CD14-positive monocyte (primary cell): ENCODE measurements around the gene OXSR1. TPM values are rescaled to one million over a fixed set of nuclear protein-coding genes. Genes with fewer than 3 reads are reported as not detected.

Experiments used
- DNase-seq, 3 donors: peaks; one replicate each; pipeline ENCODE4 v3.0.0-alpha.2; 2011 to 2022
- H2AFZ ChIP-seq: 2 replicates; pipeline ENCODE4 v1.6.0; 2012; ENCODE audit warnings: mild to moderate bottlenecking, low read depth, low read length, inconsistent platforms; ENCODE audit not compliant: insufficient read depth, poor library complexity, severe bottlenecking
- H3K27ac ChIP-seq, 2 donors: 1 replicate in 1 of 2; 2 replicates in 1 of 2; pipeline ENCODE4 v1.5.1; 2012 to 2013; ENCODE audit warnings: low read length in 2 of 2, control low read depth in 1 of 2, inconsistent platforms in 1 of 2, low read depth in 1 of 2, mild to moderate bottlenecking in 1 of 2
- H3K27me3 ChIP-seq, 2 donors: one replicate each; pipeline versions ENCODE4 v1.6.0 to v1.6.1; 2011 to 2013; ENCODE audit warnings: low read length in 2 of 2; ENCODE audit not compliant: control insufficient read depth in 2 of 2, insufficient read depth in 2 of 2
- H3K36me3 ChIP-seq, 2 donors: replicated peaks in 1 of 2; 1 replicate in 1 of 2; 2 replicates in 1 of 2; pipeline versions ENCODE4 v1.5.1 to v1.6.1; 2012 to 2013; ENCODE audit warnings: low read length in 2 of 2, control low read depth in 1 of 2, inconsistent platforms in 1 of 2, mild to moderate bottlenecking in 1 of 2; ENCODE audit not compliant: insufficient read depth in 2 of 2, control insufficient read depth in 1 of 2
- H3K4me1 ChIP-seq, 2 donors: 1 replicate in 1 of 2; 2 replicates in 1 of 2; pipeline versions ENCODE4 v1.5.1 to v1.6.1; 2012 to 2013; ENCODE audit warnings: low read length in 2 of 2, control low read depth in 1 of 2, inconsistent platforms in 1 of 2, mild to moderate bottlenecking in 1 of 2, moderate library complexity in 1 of 2; ENCODE audit not compliant: insufficient read depth in 2 of 2, control insufficient read depth in 1 of 2
- H3K4me2 ChIP-seq: replicated peaks from 2 replicates; pipeline ENCODE3; 2012; ENCODE audit warnings: low read length, moderate library complexity, mild to moderate bottlenecking; ENCODE audit not compliant: poor library complexity, severe bottlenecking; ENCODE audit errors: extremely low read depth
- H3K4me3 ChIP-seq, 3 experiments: fragments of 200-600 bp in 1 of 3; sonication (generic) in 1 of 3; replicated peaks in 1 of 3; 1 replicate in 2 of 3; 2 replicates in 1 of 3; pipeline ENCODE4 v1.5.1; 2011 to 2013; ENCODE audit warnings: low read length in 3 of 3, mild to moderate bottlenecking in 3 of 3, control low read depth in 2 of 3, low read depth in 2 of 3, inconsistent platforms in 1 of 3, moderate library complexity in 1 of 3
- H3K79me2 ChIP-seq: 2 replicates; pipeline ENCODE4 v1.6.0; 2012; ENCODE audit warnings: mild to moderate bottlenecking, control low read depth, inconsistent platforms, low read length, moderate library complexity; ENCODE audit not compliant: insufficient read depth
- H3K9ac ChIP-seq: 2 replicates; pipeline ENCODE4 v1.6.0; 2017; ENCODE audit warnings: low read length, mild to moderate bottlenecking; ENCODE audit not compliant: insufficient read depth, poor library complexity, severe bottlenecking
- H3K9me3 ChIP-seq, 2 donors: replicated peaks in 1 of 2; 1 replicate in 1 of 2; 2 replicates in 1 of 2; pipeline versions ENCODE4 v1.5.1 to v1.6.1; 2012 to 2013; ENCODE audit warnings: low read length in 2 of 2, control low read depth in 1 of 2; ENCODE audit not compliant: control insufficient read depth in 1 of 2, insufficient read depth in 1 of 2
- H4K20me1 ChIP-seq: 2 replicates; pipeline ENCODE4 v1.6.0; 2012; ENCODE audit warnings: mild to moderate bottlenecking, low read length, control low read depth, moderate library complexity; ENCODE audit not compliant: insufficient read depth
- H3K27ac Mint-ChIP-seq, 7 donors: one replicate each; pipeline ENCODE4 v1.8.0; 2020; ENCODE audit warnings: mild to moderate bottlenecking in 7 of 7, mixed read lengths in 7 of 7, moderate library complexity in 6 of 7, inconsistent platforms in 2 of 7
- H3K27me3 Mint-ChIP-seq, 3 donors: one replicate each; pipeline ENCODE4 v1.8.0; 2021 to 2022; ENCODE audit warnings: low read depth in 3 of 3, mild to moderate bottlenecking in 3 of 3, mixed read lengths in 3 of 3, moderate library complexity in 3 of 3, inconsistent platforms in 1 of 3
- H3K36me3 Mint-ChIP-seq, 2 donors: one replicate each; pipeline ENCODE4 v1.8.0; 2020; ENCODE audit warnings: mixed read lengths in 2 of 2, inconsistent platforms in 1 of 2, mild to moderate bottlenecking in 1 of 2
- H3K4me1 Mint-ChIP-seq: one replicate; pipeline ENCODE4 v1.8.0; 2020; ENCODE audit warnings: mild to moderate bottlenecking, mixed read lengths
- H3K4me3 Mint-ChIP-seq, 2 donors: one replicate each; pipeline ENCODE4 v1.8.0; 2020; ENCODE audit warnings: mild to moderate bottlenecking in 2 of 2, mixed read lengths in 2 of 2, moderate library complexity in 1 of 2
- H3K9me3 Mint-ChIP-seq, 7 donors: one replicate each; pipeline ENCODE4 v1.8.0; 2020 to 2022; ENCODE audit warnings: mixed read lengths in 7 of 7, mild to moderate bottlenecking in 6 of 7, moderate library complexity in 6 of 7, inconsistent platforms in 2 of 7
- CTCF ChIP-seq: fragments of 200-600 bp; IDR thresholded peaks from one replicate; pipeline ENCODE4 v1.8.0; 2022; ENCODE audit warnings: antibody characterized with exemption, mild to moderate bottlenecking
- WGBS: methylation state at CpG from one replicate; pipeline ENCODE4 v1.1.5; 2013; ENCODE audit warnings: missing lambda C conversion rate; ENCODE audit not compliant: insufficient coverage; 5-methylcytosine and 5-hydroxymethylcytosine counted together
- intact Hi-C, 2 donors: fragments of 100-400 bp; cut with micrococcal nuclease; formaldehyde crosslinking; loops; one replicate each; pipeline versions ENCODE4 v1.15.0 to v1.15.1; 2023
- polyA plus RNA-seq, 3 donors: library from polyadenylated mRNA; depleted of rRNA in 1 of 3; unstranded in 2 of 3; stranded (reverse) in 1 of 3; fragments of 300-500 nt in 2 of 3; fragments of >200 nt in 1 of 3; fragmentation: Illumina TruSeq in 2 of 3; gene quantifications; 1 replicate in 2 of 3; 2 replicates in 1 of 3; pipeline ENCODE4 v1.2.3, GENCODE V29; 2012 to 2021

Gene OXSR1
- polyA plus RNA-seq, 3 donors: 9.4 to 20.3 (median 12.3) TPM

- Mint-ChIP-seq H3K36me3 (peaks cover 69 to 89% of the 10 kb centered on the region in 2 donors), H3K4me1 (no peaks in the 10 kb centered on the region), H3K4me3 (no peak overlapping the region), H3K9me3 (no peaks in the 10 kb centered on the region), H3K27ac (peak overlapping the region in 1 of 7 donors; percentile 37), H3K27me3 (no peaks in the 10 kb centered on the region)
- Histone ChIP-seq H3K27ac (no peak overlapping the region), H3K4me3 (no peak overlapping the region), H3K9ac (no peak overlapping the region), H2AFZ (no peak overlapping the region), H3K27me3 (no peaks in the 10 kb centered on the region), H4K20me1 (peaks cover 42% of the 10 kb centered on the region), H3K9me3 (no peaks in the 10 kb centered on the region), H3K4me2 (no peak overlapping the region), H3K79me2 (no peaks in the 10 kb centered on the region), H3K4me1 (no peaks in the 10 kb centered on the region), H3K36me3 (peaks cover 41 to 82% of the 10 kb centered on the region in 2 donors)
- DNase-seq: no peak
- no CpG with 5 or more reads among the region's 1 CpG for WGBS
- TF ChIP-seq CTCF: no peak
- intact Hi-C loops: loop anchor here in 1 of 2 donors (10.0 kb wide), 1 partner anchor 86 kb away; the partner anchor contains the start of genes ACAA1 and MYD88
Observed at GRCh38 chr3:38221005-38221404, 55.7 kb downstream of the OXSR1 start.

- H3K9me3 ChIP-seq: no peaks in the 10 kb centered on the region
- H2AFZ ChIP-seq: no peak overlapping the region
- 65% methylated on average over 4 of the region's 7 CpGs for WGBS
- TF ChIP-seq CTCF: no peak
- no peak overlapping the region for H3K4me3 Mint-ChIP-seq
- peaks cover 37% of the 10 kb centered on the region for H4K20me1 ChIP-seq
- no peaks in the 10 kb centered on the region for H3K27me3 Mint-ChIP-seq
- H3K36me3 Mint-ChIP-seq: peaks cover 65 to 87% of the 10 kb centered on the region in 2 donors
- H3K79me2 ChIP-seq: no peaks in the 10 kb centered on the region
- H3K36me3 ChIP-seq: peaks cover 35 to 82% of the 10 kb centered on the region in 2 donors
- no peak for DNase-seq
- H3K27ac Mint-ChIP-seq: no peak overlapping the region
- H3K27me3 ChIP-seq: no peaks in the 10 kb centered on the region
- no peak overlapping the region for H3K27ac ChIP-seq
- no peaks in the 10 kb centered on the region for H3K4me1 Mint-ChIP-seq
- no peak overlapping the region for H3K4me2 ChIP-seq
- H3K4me3 ChIP-seq: no peak overlapping the region
- peaks cover 0 to under 1% of the 10 kb centered on the region in 2 donors for H3K4me1 ChIP-seq
- intact Hi-C loops: loop anchor here in 1 of 2 donors (10.0 kb wide), 1 partner anchor 87 kb away; the partner anchor contains the start of genes ACAA1 and MYD88
- no peaks in the 10 kb centered on the region for H3K9me3 Mint-ChIP-seq
- no peak overlapping the region for H3K9ac ChIP-seq
Observed at GRCh38 chr3:38222032-38222634, 56.8 kb downstream of the OXSR1 start.
